Heart right ventricle (tissue), 16 donors: ENCODE results near the gene IKBKE. TPM values are rescaled to one million over a fixed set of nuclear protein-coding genes. Genes with fewer than 3 reads are reported as not detected.

ENCODE experiments used
- ATAC-seq, 8 donors: fragments of 200-7000 bp; cut with Tn5 transposase; one replicate each; pipeline ENCODE4 v1.9.1; 2020; ENCODE audit warnings: mild to moderate bottlenecking in 8 of 8, moderate library complexity in 8 of 8, moderate number of reproducible peaks in 1 of 8
- DNase-seq, 2 donors: peaks; one replicate each; pipeline ENCODE4 v3.0.0-alpha.2; 2020
- H3K27ac ChIP-seq, 10 donors: fragments of 200-600 bp; sonication (generic) in 2 of 10; one replicate each; pipeline versions ENCODE4 v1.5.0 to v1.8.0; 2020 to 2022; ENCODE audit warnings: mild to moderate bottlenecking in 3 of 10
- H3K27me3 ChIP-seq, 7 donors: fragments of 200-600 bp; one replicate each; pipeline ENCODE4 v1.8.0; 2021 to 2022; ENCODE audit warnings: mild to moderate bottlenecking in 2 of 7
- H3K36me3 ChIP-seq, 9 donors: fragments of 200-600 bp; sonication (generic) in 1 of 9; one replicate each; pipeline versions ENCODE4 v1.5.0 to v1.8.0; 2020 to 2022; ENCODE audit warnings: mild to moderate bottlenecking in 2 of 9
- H3K4me1 ChIP-seq, 9 donors: fragments of 200-600 bp; sonication (generic) in 1 of 9; one replicate each; pipeline versions ENCODE4 v1.5.0 to v1.8.0; 2020 to 2022; ENCODE audit warnings: mild to moderate bottlenecking in 4 of 9
- H3K4me3 ChIP-seq, 10 donors: fragments of 200-600 bp; sonication (generic) in 2 of 10; one replicate each; pipeline versions ENCODE4 v1.5.0 to v1.8.0; 2020 to 2022; ENCODE audit warnings: mild to moderate bottlenecking in 7 of 10, moderate library complexity in 2 of 10
- H3K9me3 ChIP-seq, 11 donors: fragments of 200-600 bp in 10 of 11; sonication (generic) in 2 of 11; one replicate each; pipeline versions ENCODE4 v1.5.0 to v1.8.0; 2013 to 2022; ENCODE audit warnings: mild to moderate bottlenecking in 2 of 11, control low read depth in 1 of 11, moderate library complexity in 1 of 11
- CTCF ChIP-seq, 9 donors: fragments of 200-600 bp; sonication (generic) in 2 of 9; IDR thresholded peaks; one replicate each; pipeline versions ENCODE4 v1.5.0 to v1.8.0; 2021 to 2022; ENCODE audit warnings: antibody characterized with exemption in 9 of 9, mild to moderate bottlenecking in 5 of 9, moderate library complexity in 1 of 9
- WGBS, 2 donors: extraction: QIAGEN DNeasy Blood & Tissue Kit; methylation state at CpG; one replicate each; pipeline ENCODE4 v1.1.7; 2013; ENCODE audit warnings: inconsistent platforms in 1 of 2; 5-methylcytosine and 5-hydroxymethylcytosine counted together
- intact Hi-C, 10 donors: fragments of 100-400 bp; cut with DNase I; formaldehyde crosslinking; loops; one replicate each; pipeline versions ENCODE4 v1.11.1 to v1.14.2; 2022
- polyA plus RNA-seq, 2 donors: library from polyadenylated mRNA; stranded (reverse); fragments of 200-250 nt; gene quantifications; one replicate each; pipeline ENCODE4 v1.2.3, GENCODE V29; 2013
- total RNA-seq, 10 donors: library from RNA; stranded (reverse); fragmentation: NEBNext Ultra II Directional in 3 of 10; extraction: Animal tissue kit (Norgen Biotek cat#: 25700) in 3 of 10; gene quantifications; one replicate each; pipeline versions ENCODE4 v1.2.1 to v1.2.4, GENCODE V29; 2021 to 2023
- donor health status: Arrhythmogenic right ventricular cardiomyopathy.
- donor health status: ischemic (EF 13 %, LVEDD 7.1; RV severe dilation, severe dysfunction).
- donor health status: healthy with polysubstance abuse.
- donor health status: DM: no; HTN: yes; CAD: no.
- donor health status: DM: no; HTN: no; CAD: no.
- donor health status: ischemic (EF 25% LVEDD 6.9; RV normal size, moderate dysfunction).
- donor health status: ischemic (EF 25% LVEDD 5.7; RV mildly dilated, moderate dysfunction).
- donor health status: healthy.
- donor health status: DM: yes; HTN: yes; CAD: no.
- donor health status: Ischemic cardiomyopathy.
- donor health status: ischemic (EF 35%, LVEDD 5.7; RV mildly dilated, moderate dysfunction).
- donor health status: nonischemic (EF 11% LVEDD 7.7; RV severe dilation, severe dysfunction).
- donor health status: DM: yes; HTN: yes; CAD: no.
- donor health status: PGD.
- donor health status: ischemic (EF 29% LVEDD 5.4; RV normal size, mild dysfunction).
- donor health status: nonischemic (EF 23%, LVEDD 6.1; RV moderate dilation, normal function).

The IKBKE gene
- total and polyA plus RNA-seq, 12 donors: 0.29 to 5.4 (median 0.79) TPM

GRCh38 chr1:206526064-206526911 is 56.0 kb downstream of the IKBKE start:
- intact Hi-C loops: loop anchor here in 1 of 10 donors (2.0 kb wide), 1 partner anchor 17 kb away; no protein-coding TSS in a partner anchor
- DNase-seq: no peak
- H3K4me3 ChIP-seq: no peak overlapping the region

DNA sequence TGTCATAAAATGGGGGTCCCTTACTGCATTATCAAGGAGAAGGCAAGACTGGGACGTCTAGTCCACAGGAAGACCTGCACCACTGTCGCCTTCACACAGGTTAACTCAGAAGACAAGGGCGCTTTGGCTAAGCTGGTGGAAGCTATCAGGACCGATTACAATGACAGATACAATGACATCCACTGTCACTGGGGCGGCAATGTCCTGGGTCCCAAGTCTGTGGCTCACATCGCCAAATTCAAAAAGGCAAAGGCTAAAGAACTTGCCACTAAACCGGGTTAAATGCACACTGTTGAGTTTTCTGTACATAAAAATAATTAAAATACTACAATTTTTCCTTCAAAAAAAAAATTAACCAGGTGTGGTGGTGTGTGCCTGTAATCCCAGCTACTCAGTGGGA is 59.1 kb downstream of the IKBKE start:
- intact Hi-C loops: no loop called here
- Histone ChIP-seq H3K27ac (no peak overlapping the region), H3K4me3 (no peak overlapping the region), H3K27me3 (peaks cover 0 to 4% (median 0%) of the 10 kb centered on the region in 7 donors), H3K36me3 (no peaks in the 10 kb centered on the region), H3K4me1 (no peaks in the 10 kb centered on the region), H3K9me3 (no peaks in the 10 kb centered on the region)
- DNase-seq: no peak
- WGBS, 2 donors: 92 to 95% methylated on average over 7 of the region's 7 CpGs
- ATAC-seq: no peak
- TF ChIP-seq CTCF (IDR thresholded peaks at IDR 0.05): no peak

More at GRCh38 chr1:206526064-206526911, 56.0 kb downstream of the IKBKE start:
- Histone ChIP-seq H3K27me3 (no peaks in the 10 kb centered on the region), H3K9me3 (no peaks in the 10 kb centered on the region), H3K27ac (no peak overlapping the region), H3K36me3 (no peaks in the 10 kb centered on the region), H3K4me1 (peaks cover 0 to 12% (median 0%) of the 10 kb centered on the region in 9 donors)
- TF ChIP-seq CTCF (IDR thresholded peaks at IDR 0.05): no peak
- peak in 1 of 8 donors; percentile 31 for ATAC-seq
- WGBS, 2 donors: 52 to 75% methylated on average over 6 of the region's 6 CpGs

DNA sequence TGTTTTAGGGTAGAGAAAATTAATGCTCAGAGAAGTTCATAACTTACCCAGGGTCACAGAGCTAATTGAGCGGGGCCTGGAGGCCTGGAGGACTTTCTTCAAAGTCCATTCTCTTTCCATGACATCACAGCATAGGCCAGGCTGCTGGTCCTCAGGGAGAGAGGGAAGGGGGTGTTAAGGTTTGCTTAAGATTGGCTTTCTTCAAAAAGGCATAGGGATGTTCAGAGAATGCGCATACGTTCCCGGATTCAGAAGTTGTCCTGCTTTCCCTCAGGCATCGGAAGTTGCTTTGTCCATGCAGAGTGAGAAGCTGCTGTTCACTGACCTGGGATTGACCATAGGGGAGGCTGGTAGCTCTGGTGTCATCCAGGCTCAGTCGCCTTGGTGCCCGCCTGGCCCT is 62.1 kb downstream of the IKBKE start:
- ATAC-seq (no peak), DNase-seq (no peak)
- 93% methylated on average over 7 of the region's 7 CpGs for WGBS, 2 donors
- no peaks in the 10 kb centered on the region for H3K4me1 ChIP-seq
- intact Hi-C loops: loop anchor here in 1 of 10 donors (5.0 kb wide), 1 partner anchor 225 kb away; no protein-coding TSS in a partner anchor
- TF ChIP-seq CTCF (IDR thresholded peaks at IDR 0.05): no peak
- no peaks in the 10 kb centered on the region for H3K36me3 ChIP-seq
- H3K27ac ChIP-seq: no peak overlapping the region
- no peaks in the 10 kb centered on the region for H3K9me3 ChIP-seq
- no peak overlapping the region for H3K4me3 ChIP-seq
- peaks cover 0 to 4% (median 0%) of the 10 kb centered on the region in 7 donors for H3K27me3 ChIP-seq

GRCh38 chr1:206534552-206534951 is 64.3 kb downstream of the IKBKE start:
- no peak overlapping the region for H3K27ac ChIP-seq
- H3K27me3 ChIP-seq: peaks cover 0 to 4% (median 0%) of the 10 kb centered on the region in 7 donors
- H3K36me3 ChIP-seq: no peaks in the 10 kb centered on the region
- intact Hi-C loops: loop anchor here in 1 of 10 donors (5.0 kb wide), 1 partner anchor 223 kb away; no protein-coding TSS in a partner anchor
- TF ChIP-seq CTCF (IDR thresholded peaks at IDR 0.05): no peak
- H3K4me3 ChIP-seq: no peak overlapping the region
- 95 to 96% methylated on average over 3 of the region's 3 CpGs for WGBS, 2 donors
- peaks cover 0 to 5% (median under 1%) of the 10 kb centered on the region in 9 donors for H3K4me1 ChIP-seq
- no peak for DNase-seq
- H3K9me3 ChIP-seq: no peaks in the 10 kb centered on the region
- ATAC-seq: no peak
